Peyer's patch (tissue), 4 donors: ENCODE data around the gene NDUFA11. TPM values are rescaled to one million over a fixed set of nuclear protein-coding genes. Genes with fewer than 3 reads are reported as not detected.
A peak's percentile ranks its signal among the peaks of the same experiment; 100 is the strongest.

Experiments used
- DNase-seq, 3 donors: peaks; one replicate each; pipeline ENCODE4 v3.0.0-alpha.2; 2017 to 2019
- H3K27ac ChIP-seq, 4 donors: fragments of 200-600 bp; sonication (generic); one replicate each; pipeline ENCODE4 v1.5.1; 2016 to 2019
- H3K27me3 ChIP-seq, 2 donors: fragments of 200-600 bp; sonication (generic); one replicate each; pipeline ENCODE4 v1.5.1; 2019
- H3K36me3 ChIP-seq, 3 donors: fragments of 200-600 bp; sonication (generic); one replicate each; pipeline ENCODE4 v1.5.1; 2016 to 2019
- H3K4me1 ChIP-seq, 4 donors: fragments of 200-600 bp; sonication (generic); one replicate each; pipeline ENCODE4 v1.5.1; 2016 to 2019
- H3K4me3 ChIP-seq, 4 donors: fragments of 200-600 bp; sonication (generic); 1 replicate in 3 of 4; 2 replicates in 1 of 4; pipeline ENCODE4 v1.5.1; 2016 to 2019; ENCODE audit warnings: mild to moderate bottlenecking in 1 of 4
- H3K9me3 ChIP-seq, 4 donors: fragments of 200-600 bp; sonication (generic); one replicate each; pipeline ENCODE4 v1.5.1; 2016 to 2019; ENCODE audit warnings: mild to moderate bottlenecking in 1 of 4
- CTCF ChIP-seq, 6 experiments: fragments of 450-650 bp in 4 of 6; fragments of 200-600 bp in 2 of 6; sonication (generic) in 1 of 6; IDR thresholded peaks; one replicate each; pipeline ENCODE4 v1.5.1; 2017 to 2019; ENCODE audit warnings: antibody characterized with exemption in 6 of 6, mild to moderate bottlenecking in 3 of 6, moderate library complexity in 1 of 6
- POLR2A ChIP-seq, 2 donors: fragments of 450-650 bp; IDR thresholded peaks; one replicate each; pipeline ENCODE4 v1.5.1; 2017; ENCODE audit warnings: antibody characterized with exemption in 2 of 2, mild to moderate bottlenecking in 2 of 2, moderate library complexity in 2 of 2
- total RNA-seq, 4 donors: library from RNA; depleted of rRNA; stranded (reverse); fragments of >200 nt; gene quantifications; one replicate each; pipeline ENCODE4 v1.1.0, GENCODE V29; 2016

The NDUFA11 gene
- total RNA-seq, 4 donors from 2014 or later, result 101 to 194 (median 169) TPM

- Histone ChIP-seq H3K9me3 (no peaks in the 10 kb centered on the region), H3K4me1 (peaks cover 0 to 6% (median 0%) of the 10 kb centered on the region in 4 donors), H3K27ac (no peak within 1 kb of the TSS), H3K36me3 (peaks cover 0 to 55% (median 0%) of the 10 kb centered on the region in 3 donors), H3K4me3 (no peak within 1 kb of the TSS), H3K27me3 (no peaks in the 10 kb centered on the region)
- DNase-seq, result no peak
- TF ChIP-seq POLR2A (IDR thresholded peaks at IDR 0.05) (no peak), CTCF (IDR thresholded peaks at IDR 0.05) (no peak)
Measured at GRCh38 chr19:5913739-5914357, 10.3 kb upstream of the NDUFA11 start, which contains the start of gene CAPS. CAPS (plus strand) TSS chr19:5914254; CDS start chr19:5914407, 153 bp downstream.

- no peak overlapping the region for H3K4me3 ChIP-seq
- H3K27me3 ChIP-seq, result no peaks in the 10 kb centered on the region
- no peaks in the 10 kb centered on the region for H3K9me3 ChIP-seq
- DNase-seq, result no peak
- peaks cover 0 to 6% (median 0%) of the 10 kb centered on the region in 4 donors for H3K4me1 ChIP-seq
- peaks cover 0 to 32% (median 0%) of the 10 kb centered on the region in 3 donors for H3K36me3 ChIP-seq
- H3K27ac ChIP-seq, result no peak overlapping the region
- no peak for TF ChIP-seq POLR2A (IDR thresholded peaks at IDR 0.05)
- no peak for TF ChIP-seq CTCF (IDR thresholded peaks at IDR 0.05)
Measured at GRCh38 chr19:5911366-5911765, 7.8 kb upstream of the NDUFA11 start.

- no peak overlapping the region for H3K4me3 ChIP-seq
- no peak for DNase-seq
- H3K4me1 ChIP-seq, result peaks cover 0 to 13% (median 5%) of the 10 kb centered on the region in 4 donors
- no peak overlapping the region for H3K27ac ChIP-seq
- peaks cover 0 to 24% (median 0%) of the 10 kb centered on the region in 3 donors for H3K36me3 ChIP-seq
- H3K9me3 ChIP-seq, result no peaks in the 10 kb centered on the region
- no peaks in the 10 kb centered on the region for H3K27me3 ChIP-seq
- TF ChIP-seq POLR2A (IDR thresholded peaks at IDR 0.05), result no peak
- no peak for TF ChIP-seq CTCF (IDR thresholded peaks at IDR 0.05)
Measured at GRCh38 chr19:5910638-5910907, 7.0 kb upstream of the NDUFA11 start.

GRCh38 chr19:5908773-5909442 lies 5.3 kb upstream of the NDUFA11 start:
- Histone ChIP-seq H3K27me3 (no peaks in the 10 kb centered on the region), H3K27ac (no peak overlapping the region), H3K36me3 (peaks cover 0 to 17% (median 0%) of the 10 kb centered on the region in 3 donors), H3K9me3 (no peaks in the 10 kb centered on the region), H3K4me3 (no peak overlapping the region), H3K4me1 (peaks cover 0 to 13% (median 9%) of the 10 kb centered on the region in 4 donors)
- no peak for TF ChIP-seq POLR2A (IDR thresholded peaks at IDR 0.05)
- peak in 1 of 3 donors; percentile 46 for DNase-seq

GRCh38 chr19:5907241-5907640 lies 3.7 kb upstream of the NDUFA11 start:
- no peaks in the 10 kb centered on the region for H3K27me3 ChIP-seq
- peaks cover 0 to 17% (median 0%) of the 10 kb centered on the region in 3 donors for H3K36me3 ChIP-seq
- peaks cover 0 to 19% (median 9%) of the 10 kb centered on the region in 4 donors for H3K4me1 ChIP-seq
- H3K9me3 ChIP-seq, result no peaks in the 10 kb centered on the region
- DNase-seq, result no peak
- no peak overlapping the region for H3K4me3 ChIP-seq
- no peak overlapping the region for H3K27ac ChIP-seq
- TF ChIP-seq CTCF (IDR thresholded peaks at IDR 0.05) (no peak), POLR2A (IDR thresholded peaks at IDR 0.05) (no peak)

GRCh38 chr19:5905114-5905778 lies 1.7 kb upstream of the NDUFA11 start:
- peak in 1 of 3 donors; percentile 42 for DNase-seq
- Histone ChIP-seq H3K36me3 (peaks cover 0 to 19% (median 0%) of the 10 kb centered on the region in 3 donors), H3K4me3 (peak overlapping the region; percentile 75 to 89 (median 82)), H3K27me3 (no peaks in the 10 kb centered on the region), H3K27ac (peak overlapping the region; percentile 67 to 91 (median 85)), H3K9me3 (no peaks in the 10 kb centered on the region), H3K4me1 (peaks cover 0 to 26% (median 9%) of the 10 kb centered on the region in 4 donors)
- no peak for TF ChIP-seq POLR2A (IDR thresholded peaks at IDR 0.05)
- TF ChIP-seq CTCF (IDR thresholded peaks at IDR 0.05), result no peak
